Measurements from ENCODE around the gene CTDP1. TPM values are rescaled to one million over a fixed set of nuclear protein-coding genes. Genes with fewer than 3 reads are reported as not detected.

Gene CTDP1
- total RNA-seq, 1 donor from 2014 or later, result 25.2 TPM

- Histone ChIP-seq H3K36me3 (peaks cover 7% of the 10 kb centered on the region), H3K9me3 (no peaks in the 10 kb centered on the region), H3K27ac (no peak overlapping the region), H3K27me3 (ENCODE audit: low read depth) (no peaks in the 10 kb centered on the region), H3K4me1 (peaks cover 23% of the 10 kb centered on the region), H3K4me3 (no peak overlapping the region)
- TF ChIP-seq CTCF (IDR thresholded peaks at IDR 0.05), result no peak
- DNase-seq (no peak), ATAC-seq (no peak)
- intact Hi-C loops (cut with DNase I), result no loop called here
Measured at GRCh38 chr18:79685281-79685680, 5.7 kb downstream of the CTDP1 start.

DNA sequence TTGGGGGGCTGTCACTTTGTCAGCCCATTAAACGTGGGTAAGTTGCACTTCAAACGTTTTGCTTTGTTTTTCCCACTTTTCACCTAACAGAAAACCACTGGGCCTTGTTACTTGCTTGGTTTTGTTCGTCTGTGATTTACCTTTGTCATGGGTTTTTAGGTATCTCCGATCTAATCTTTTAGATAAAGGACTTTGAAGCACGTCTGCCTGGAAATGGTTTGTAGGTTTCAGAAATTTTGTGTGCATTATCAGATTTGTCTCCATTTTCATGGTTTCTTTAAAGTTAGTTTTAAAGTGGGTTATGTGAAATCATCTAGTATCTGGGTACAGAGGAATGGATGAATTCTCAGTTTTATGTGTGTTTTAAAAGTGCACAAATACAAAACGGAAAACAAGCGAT lies 6.4 kb downstream of the CTDP1 start:
- no peak overlapping the region for H3K27ac ChIP-seq
- intact Hi-C loops (cut with DNase I), result no loop called here
- DNase-seq (no peak), ATAC-seq (no peak)
- peaks cover 16% of the 10 kb centered on the region for H3K4me1 ChIP-seq
- no peak overlapping the region for H3K4me3 ChIP-seq
- H3K36me3 ChIP-seq, result peaks cover 7% of the 10 kb centered on the region
- H3K9me3 ChIP-seq, result no peaks in the 10 kb centered on the region
- no peaks in the 10 kb centered on the region for H3K27me3 ChIP-seq (ENCODE audit: low read depth)
- TF ChIP-seq CTCF (IDR thresholded peaks at IDR 0.05), result no peak

DNA sequence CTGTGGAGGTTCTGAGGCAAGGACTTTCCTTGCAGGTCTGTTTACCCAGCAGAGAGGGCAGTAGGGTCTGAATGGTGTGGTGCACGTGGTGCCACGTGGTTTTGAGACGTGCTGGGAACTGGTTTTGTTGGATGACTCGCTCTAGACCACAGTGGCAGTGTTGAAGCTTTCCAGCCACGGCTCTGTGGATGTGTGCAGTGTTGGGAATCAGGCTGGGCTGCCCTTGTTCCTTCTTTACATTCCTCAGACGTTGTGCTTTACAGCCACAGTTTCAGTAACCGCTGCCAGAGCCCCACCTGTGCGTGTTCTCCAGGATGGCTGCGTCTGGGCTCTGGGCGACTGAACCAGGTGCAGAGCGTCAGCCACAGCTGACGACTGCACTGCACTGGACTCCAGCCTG lies 8.2 kb downstream of the CTDP1 start:
- no peaks in the 10 kb centered on the region for H3K27me3 ChIP-seq (ENCODE audit: low read depth)
- DNase-seq (no peak), ATAC-seq (no peak)
- peaks cover 1% of the 10 kb centered on the region for H3K36me3 ChIP-seq
- intact Hi-C loops (cut with DNase I), result no loop called here
- no peaks in the 10 kb centered on the region for H3K9me3 ChIP-seq
- H3K27ac ChIP-seq, result no peak overlapping the region
- no peaks in the 10 kb centered on the region for H3K4me1 ChIP-seq
- TF ChIP-seq CTCF (IDR thresholded peaks at IDR 0.05), result no peak
- H3K4me3 ChIP-seq, result no peak overlapping the region

DNA sequence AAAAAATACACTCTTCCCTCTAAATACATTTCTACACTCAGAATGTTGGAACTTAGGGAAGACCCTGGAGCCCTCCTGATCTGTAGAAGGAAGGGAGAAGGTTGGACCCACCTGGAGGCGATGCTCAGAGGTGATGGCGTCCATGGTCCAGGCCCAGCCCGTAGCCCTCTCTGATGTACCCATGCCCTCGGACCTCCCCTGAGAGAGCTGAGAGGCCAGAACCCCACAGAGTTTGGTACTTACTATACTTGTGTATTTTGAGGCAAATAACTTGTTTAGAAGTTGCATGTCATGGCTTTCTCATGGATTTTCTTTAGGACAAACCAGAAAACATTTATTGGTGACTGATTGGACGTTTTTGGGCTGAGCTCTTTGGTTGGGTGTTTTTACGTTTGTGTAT lies 10.5 kb downstream of the CTDP1 start:
- H3K9me3 ChIP-seq, result no peaks in the 10 kb centered on the region
- H3K4me3 ChIP-seq, result no peak overlapping the region
- H3K27me3 ChIP-seq (ENCODE audit: low read depth), result no peaks in the 10 kb centered on the region
- DNase-seq (no peak), ATAC-seq (no peak)
- no peak for TF ChIP-seq CTCF (IDR thresholded peaks at IDR 0.05)
- intact Hi-C loops (cut with DNase I), result no loop called here
- H3K36me3 ChIP-seq, result peaks cover 2% of the 10 kb centered on the region
- H3K4me1 ChIP-seq, result no peaks in the 10 kb centered on the region
- no peak overlapping the region for H3K27ac ChIP-seq

- TF ChIP-seq CTCF (IDR thresholded peaks at IDR 0.05), result no peak
- DNase-seq (no peak), ATAC-seq (no peak)
- H3K9me3 ChIP-seq, result no peaks in the 10 kb centered on the region
- H3K4me1 ChIP-seq, result no peaks in the 10 kb centered on the region
- intact Hi-C loops (cut with DNase I), result no loop called here
- no peak overlapping the region for H3K27ac ChIP-seq
- H3K36me3 ChIP-seq, result peaks cover 9% of the 10 kb centered on the region
- H3K27me3 ChIP-seq (ENCODE audit: low read depth), result no peaks in the 10 kb centered on the region
- H3K4me3 ChIP-seq, result no peak overlapping the region
Measured at GRCh38 chr18:79690586-79691482, 11.2 kb downstream of the CTDP1 start.
